Body of pancreas (tissue), 4 donors: Measurements from ENCODE around the gene LAG3. TPM values are rescaled to one million over a fixed set of nuclear protein-coding genes. Genes with fewer than 3 reads are reported as not detected.

ENCODE experiments used
- ATAC-seq: fragments of 150-250 bp; one replicate; pipeline ENCODE4 v1.9.1; 2016
- DNase-seq, 4 donors: peaks; one replicate each; pipeline ENCODE4 v3.0.0-alpha.2; 2019
- H3K27ac ChIP-seq, 4 donors: fragments of 200-600 bp; sonication (generic); 1 replicate in 3 of 4; 2 replicates in 1 of 4; pipeline versions ENCODE4 v1.5.1 to v1.6.1; 2016 to 2019; ENCODE audit warnings: mild to moderate bottlenecking in 1 of 4, mixed read lengths in 1 of 4, moderate library complexity in 1 of 4
- H3K27me3 ChIP-seq, 2 donors: fragments of 200-600 bp; sonication (generic); one replicate each; pipeline ENCODE4 v1.6.0; 2016; ENCODE audit warnings: mild to moderate bottlenecking in 1 of 2
- H3K36me3 ChIP-seq, 2 donors: fragments of 200-600 bp; sonication (generic); replicated peaks in 1 of 2; 2 replicates each; pipeline ENCODE4 v1.5.1; 2016; ENCODE audit warnings: low read depth in 2 of 2; ENCODE audit not compliant: insufficient read depth in 1 of 2
- H3K4me1 ChIP-seq: fragments of 200-600 bp; sonication (generic); one replicate; pipeline ENCODE4 v1.6.0; 2016
- H3K4me3 ChIP-seq, 2 donors: fragments of 200-600 bp; sonication (generic); 1 replicate in 1 of 2; 2 replicates in 1 of 2; pipeline ENCODE4 v1.5.1; 2016 to 2019
- H3K9me3 ChIP-seq, 3 donors: fragments of 200-600 bp; sonication (generic); 1 replicate in 2 of 3; 2 replicates in 1 of 3; pipeline ENCODE4 v1.5.1; 2016
- CTCF ChIP-seq, 7 experiments: fragments of 450-650 bp in 4 of 7; fragments of 200-600 bp in 3 of 7; sonication (generic) in 3 of 7; IDR thresholded peaks; one replicate each; pipeline ENCODE4 v1.5.1; 2016 to 2019; ENCODE audit warnings: antibody characterized with exemption in 7 of 7
- POLR2A ChIP-seq, 3 donors: fragments of 450-650 bp; IDR thresholded peaks; one replicate each; pipeline ENCODE4 v1.6.1; 2016; ENCODE audit warnings: antibody characterized with exemption in 3 of 3, mild to moderate bottlenecking in 2 of 3
- WGBS, 2 donors: methylation state at CpG; one replicate each; pipeline ENCODE4 v1.1.5; 2017; 5-methylcytosine and 5-hydroxymethylcytosine counted together
- intact Hi-C: fragments of 100-400 bp; cut with DNase I; formaldehyde crosslinking; loops from one replicate; pipeline ENCODE4 v1.15.1; 2023
- total RNA-seq, 2 donors: library from RNA; depleted of rRNA; stranded (reverse); fragments of >200 nt; gene quantifications; one replicate each; pipeline ENCODE4 v1.1.0, GENCODE V29; 2016

LAG3 gene
- total RNA-seq, result not detected

GRCh38 chr12:6772331-6772695 lies at the start of gene LAG3:
LAG3 (plus strand) TSS chr12:6772520; CDS start chr12:6772853, 333 bp downstream.
- TF ChIP-seq POLR2A (IDR thresholded peaks at IDR 0.05) (no peak), CTCF (IDR thresholded peaks at IDR 0.05) (no peak)
- no peak for DNase-seq
- Histone ChIP-seq H3K4me3 (no peak within 1 kb of the TSS), H3K27me3 (no peaks in the 10 kb centered on the region), H3K4me1 (peaks cover 15% of the 10 kb centered on the region), H3K36me3 (no peaks in the 10 kb centered on the region), H3K9me3 (no peaks in the 10 kb centered on the region), H3K27ac (no peak within 1 kb of the TSS)
- no peak for ATAC-seq
- intact Hi-C loops, result no loop called here
- WGBS, 2 donors, result 65 to 68% methylated on average over 15 of the region's 15 CpGs

- no peaks in the 10 kb centered on the region for H3K9me3 ChIP-seq
- intact Hi-C loops, result no loop called here
Measured at GRCh38 chr12:6722863-6723262, 49.5 kb upstream of the LAG3 start.

GRCh38 chr12:6723607-6724408 lies 48.5 kb upstream of the LAG3 start, which contains the start of gene COPS7A:
COPS7A (plus strand) TSS chr12:6724046; CDS start chr12:6724657, 611 bp downstream.
- DNase-seq (peak; percentile 96 to 98 (median 98)), ATAC-seq (peak; percentile 99)
- 0% methylated on average over 35 to 49 of the region's 49 CpGs for WGBS, 2 donors
- H3K27me3 ChIP-seq, result no peaks in the 10 kb centered on the region
- H3K27ac ChIP-seq, result peak within 1 kb of the TSS; percentile 64 to 91 (median 86)
- intact Hi-C loops, result no loop called here
- no peaks in the 10 kb centered on the region for H3K9me3 ChIP-seq
- peaks cover 9% of the 10 kb centered on the region for H3K4me1 ChIP-seq
- peak in 1 of 7 experiments; percentile 23 for TF ChIP-seq CTCF (IDR thresholded peaks at IDR 0.05)
- TF ChIP-seq POLR2A (IDR thresholded peaks at IDR 0.05), result peak; percentile 40 to 83 (median 79)
- peaks cover 0 to 5% of the 10 kb centered on the region in 2 donors for H3K36me3 ChIP-seq
- H3K4me3 ChIP-seq, result peak within 1 kb of the TSS; percentile 10 to 23

More at GRCh38 chr12:6722863-6723262, 49.5 kb upstream of the LAG3 start:
- WGBS, 2 donors, result 79 to 82% methylated on average over 3 of the region's 3 CpGs
- Histone ChIP-seq H3K27ac (no peak overlapping the region), H3K4me1 (peaks cover 9% of the 10 kb centered on the region), H3K27me3 (no peaks in the 10 kb centered on the region), H3K36me3 (peaks cover 0 to 1% of the 10 kb centered on the region in 2 donors), H3K4me3 (no peak overlapping the region)
- no peak for DNase-seq
- no peak for TF ChIP-seq POLR2A (IDR thresholded peaks at IDR 0.05)
- TF ChIP-seq CTCF (IDR thresholded peaks at IDR 0.05), result no peak
- no peak for ATAC-seq

GRCh38 chr12:6724409-6724797 lies 47.9 kb upstream of the LAG3 start:
- no peak for ATAC-seq
- 5 to 16% methylated on average over 9 to 10 of the region's 10 CpGs for WGBS, 2 donors
- Histone ChIP-seq H3K27ac (peak overlapping the region; percentile 64 to 91 (median 86)), H3K27me3 (no peaks in the 10 kb centered on the region), H3K36me3 (peaks cover 5 to 10% of the 10 kb centered on the region in 2 donors), H3K9me3 (no peaks in the 10 kb centered on the region), H3K4me3 (peak overlapping the region; percentile 10 to 23), H3K4me1 (peaks cover 9% of the 10 kb centered on the region)
- intact Hi-C loops, result no loop called here
- TF ChIP-seq CTCF (IDR thresholded peaks at IDR 0.05) (no peak), POLR2A (IDR thresholded peaks at IDR 0.05) (no peak)
- peak in 2 of 4 donors; percentile 11 to 22 for DNase-seq
